SK-N-SH (cell line): ENCODE data around the gene PHF12. TPM values are rescaled to one million over a fixed set of nuclear protein-coding genes. Genes with fewer than 3 reads are reported as not detected.

Experiments
- CTCF ChIA-PET: fragments of 300-600, 350-600 bp; formaldehyde crosslinking; extraction: SDS; loops from one replicate; lab custom pipeline; 2021; lab: Yijun Ruan, JAX
- POLR2A ChIA-PET: fragments of 350-600 bp; sonication (Branson Sonifier 250); formaldehyde crosslinking; extraction: SDS; loops from one replicate; lab custom pipeline; 2020; ENCODE audit warnings: antibody characterized with exemption, inconsistent platforms; lab: Yijun Ruan, JAX
- DNase-seq: peaks from one replicate; pipeline ENCODE4 v3.0.0; 2012
- H2AFZ ChIP-seq: fragments of 200-600 bp; sonication (generic); 2 replicates; pipeline ENCODE4 v1.8.1; 2016; ENCODE audit warnings: antibody characterized with exemption, mild to moderate bottlenecking, low read depth
- H3F3A ChIP-seq: fragments of 200-600 bp; sonication (generic); replicated peaks from 2 replicates; pipeline ENCODE3; 2016; ENCODE audit warnings: antibody characterized with exemption, mild to moderate bottlenecking; ENCODE audit not compliant: insufficient read depth
- H3K27ac ChIP-seq, 2 experiments: fragments of 200-500 bp in 1 of 2; fragments of 200-600 bp in 1 of 2; sonication (Bioruptor generic) in 1 of 2; sonication (generic), shearing (Covaris generic) in 1 of 2; 2 replicates each; pipeline versions ENCODE4 v1.5.1 to v1.6.1; 2014 to 2016; ENCODE audit warnings: low read depth in 2 of 2, inconsistent platforms in 1 of 2, low read length in 1 of 2, mild to moderate bottlenecking in 1 of 2, mixed read lengths in 1 of 2
- H3K27me3 ChIP-seq: fragments of 200-600 bp; sonication (generic), shearing (Covaris generic); 2 replicates; pipeline ENCODE4 v1.6.1; 2016; ENCODE audit warnings: mixed run types; ENCODE audit not compliant: insufficient read depth
- H3K36me3 ChIP-seq, 2 experiments: fragments of 200-500 bp in 1 of 2; fragments of 200-600 bp in 1 of 2; sonication (Bioruptor generic) in 1 of 2; sonication (generic) in 1 of 2; replicated peaks in 1 of 2; 2 replicates each; pipeline versions ENCODE3 to v1.5.1; 2014 to 2016; ENCODE audit warnings: low read length in 1 of 2, mild to moderate bottlenecking in 1 of 2; ENCODE audit not compliant: insufficient read depth in 2 of 2, control insufficient read depth in 1 of 2
- H3K4me1 ChIP-seq, 2 experiments: fragments of 200-500 bp in 1 of 2; fragments of 200-600 bp in 1 of 2; sonication (Bioruptor generic) in 1 of 2; sonication (generic), shearing (Covaris generic) in 1 of 2; 2 replicates each; pipeline versions ENCODE4 v1.5.1 to v1.6.1; 2014 to 2016; ENCODE audit warnings: low read depth in 1 of 2, low read length in 1 of 2, mixed run types in 1 of 2; ENCODE audit not compliant: insufficient read depth in 2 of 2, control insufficient read depth in 1 of 2
- H3K4me2 ChIP-seq: fragments of 200-600 bp; sonication (generic), shearing (Covaris generic); 2 replicates; pipeline ENCODE4 v1.6.1; 2017; ENCODE audit warnings: mixed run types
- H3K4me3 ChIP-seq, 2 experiments: fragments of 200-500 bp in 1 of 2; fragments of 200-600 bp in 1 of 2; sonication (Bioruptor generic) in 1 of 2; sonication (generic), shearing (Covaris generic) in 1 of 2; 2 replicates each; pipeline versions ENCODE4 v1.5.1 to v1.8.1; 2014 to 2016; ENCODE audit warnings: low read depth in 2 of 2, inconsistent platforms in 1 of 2, low read length in 1 of 2, mild to moderate bottlenecking in 1 of 2, mixed read lengths in 1 of 2, moderate library complexity in 1 of 2
- H3K79me2 ChIP-seq: fragments of 200-600 bp; sonication (generic); 2 replicates; pipeline ENCODE4 v1.8.1; 2017; ENCODE audit warnings: mild to moderate bottlenecking; ENCODE audit not compliant: insufficient read depth
- H3K9ac ChIP-seq: fragments of 200-600 bp; sonication (generic); 2 replicates; pipeline ENCODE4 v1.6.1; 2017; ENCODE audit warnings: mixed run types
- H3K9me2 ChIP-seq: fragments of 200-600 bp; sonication (generic); 2 replicates; pipeline ENCODE4 v1.6.1; 2017; ENCODE audit warnings: mixed run types
- H3K9me3 ChIP-seq: fragments of 200-600 bp; sonication (generic); 2 replicates; pipeline ENCODE4 v1.6.1; 2017; ENCODE audit warnings: mixed run types, mild to moderate bottlenecking, moderate library complexity
- H4K20me1 ChIP-seq: fragments of 200-600 bp; sonication (generic); 2 replicates; pipeline ENCODE4 v1.6.1; 2017; ENCODE audit warnings: mild to moderate bottlenecking, mixed run types; ENCODE audit not compliant: insufficient read depth
- FOXM1 ChIP-seq: IDR thresholded peaks from 2 replicates; pipeline ENCODE4 v1.4.0; 2012; ENCODE audit warnings: low read depth, mild to moderate bottlenecking
- GABPA ChIP-seq: IDR thresholded peaks from 2 replicates; pipeline ENCODE4 v1.4.0; 2012; ENCODE audit warnings: low read depth, mild to moderate bottlenecking
- GATA2 ChIP-seq: sonication (generic); formaldehyde crosslinking; IDR thresholded peaks from 2 replicates; pipeline ENCODE4 v1.5.0; 2020; ENCODE audit warnings: mild to moderate bottlenecking, missing genetic modification reagents
- MXI1 ChIP-seq: IDR thresholded peaks from 2 replicates; pipeline ENCODE4 v1.6.1; 2012; ENCODE audit warnings: mild to moderate bottlenecking, low read depth, low read length, improper control_type of control experiment
- POLR2AphosphoS5 ChIP-seq: IDR thresholded peaks from 2 replicates; pipeline ENCODE4 v1.6.1; 2012; ENCODE audit warnings: low read depth, low read length
- RFX5 ChIP-seq: IDR thresholded peaks from 2 replicates; pipeline ENCODE4 v1.6.1; 2012; ENCODE audit warnings: mild to moderate bottlenecking, improper control_type of control experiment, low read length
- SMC3 ChIP-seq: IDR thresholded peaks from 2 replicates; pipeline ENCODE4 v1.6.1; 2012; ENCODE audit warnings: low read depth, low read length, improper control_type of control experiment
- TCF12 ChIP-seq: IDR thresholded peaks from 2 replicates; pipeline ENCODE4 v1.4.0; 2012
- WGBS: methylation state at CpG from one replicate; pipeline ENCODE4 v1.1.6; 2017; ENCODE audit warnings: low lambda C conversion rate; 5-methylcytosine and 5-hydroxymethylcytosine counted together
- polyA plus RNA-seq, 3 experiments: library from polyadenylated mRNA; depleted of rRNA; stranded (reverse); fragments of >200 nt; gene quantifications; 2 replicates each; pipeline ENCODE4 v1.2.3, GENCODE V29; 2012
- TF ChIP-seq, protein P1 (sequence below): IDR thresholded peaks from 2 replicates; pipeline ENCODE4 v1.6.1; 2012; ENCODE audit warnings: mild to moderate bottlenecking, low read depth, low read length, moderate library complexity
- TF ChIP-seq, protein P2 (sequence below): fragments of 200-600 bp; sonication (generic); IDR thresholded peaks from 2 replicates; pipeline ENCODE4 v1.6.1; 2017; ENCODE audit warnings: antibody characterized with exemption, mild to moderate bottlenecking, moderate library complexity
- TF ChIP-seq, protein P3 (sequence below): fragments of 150-350 bp; IDR thresholded peaks from 2 replicates; pipeline ENCODE4 v1.6.1; 2017; ENCODE audit warnings: antibody characterized with exemption, low read length, low read depth, borderline replicate concordance
- TF ChIP-seq, protein P4 (sequence below): IDR thresholded peaks from 2 replicates; pipeline ENCODE4 v1.4.0; 2012; ENCODE audit warnings: low read depth, borderline replicate concordance
- TF ChIP-seq, protein P5 (sequence below): fragments of 150-350 bp; IDR thresholded peaks from 2 replicates; pipeline ENCODE4 v1.6.1; 2016; ENCODE audit warnings: mild to moderate bottlenecking, low read depth, low read length

PHF12 gene
- polyA plus RNA-seq, 1 of the 3 experiments (the other 2 are of a cell fraction), result 24.0 TPM

DNA sequence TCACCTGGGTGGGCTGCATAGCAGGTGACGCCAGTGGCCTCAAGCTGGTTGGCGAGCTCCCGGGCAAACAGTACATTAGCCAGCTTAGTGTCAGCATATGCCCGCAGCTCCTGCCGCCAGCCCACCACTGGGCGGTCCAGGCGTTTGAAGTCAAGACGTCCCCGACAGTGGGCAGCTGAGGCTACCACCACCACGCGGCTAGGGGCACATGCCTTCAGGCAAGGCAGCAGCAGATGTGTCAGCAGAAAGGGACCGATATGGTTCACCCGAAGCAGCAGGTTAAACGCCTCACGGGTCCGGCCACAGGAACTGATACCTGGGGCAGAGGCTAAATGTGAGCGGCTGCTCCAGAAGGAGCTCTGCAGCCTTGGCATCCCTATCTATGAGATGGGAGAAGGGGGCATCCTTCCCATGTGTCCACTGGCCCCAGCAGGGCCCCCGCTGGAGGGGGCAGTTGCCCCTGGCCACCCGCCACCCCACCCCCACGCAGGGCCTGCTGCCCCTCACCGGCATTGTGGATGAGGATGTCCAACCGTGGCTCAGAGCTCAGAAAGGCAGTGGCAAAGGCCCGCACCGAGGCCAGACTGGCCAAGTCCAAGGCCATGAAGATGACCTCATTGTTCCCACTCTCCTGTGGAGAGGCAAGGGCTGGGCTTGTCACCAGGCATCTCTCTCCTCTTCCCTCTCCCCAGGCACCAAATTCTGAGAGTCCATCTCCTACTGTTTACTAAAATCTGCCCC is 50.2 kb downstream of the PHF12 start (continued):
- TF ChIP-seq, protein P1, sequence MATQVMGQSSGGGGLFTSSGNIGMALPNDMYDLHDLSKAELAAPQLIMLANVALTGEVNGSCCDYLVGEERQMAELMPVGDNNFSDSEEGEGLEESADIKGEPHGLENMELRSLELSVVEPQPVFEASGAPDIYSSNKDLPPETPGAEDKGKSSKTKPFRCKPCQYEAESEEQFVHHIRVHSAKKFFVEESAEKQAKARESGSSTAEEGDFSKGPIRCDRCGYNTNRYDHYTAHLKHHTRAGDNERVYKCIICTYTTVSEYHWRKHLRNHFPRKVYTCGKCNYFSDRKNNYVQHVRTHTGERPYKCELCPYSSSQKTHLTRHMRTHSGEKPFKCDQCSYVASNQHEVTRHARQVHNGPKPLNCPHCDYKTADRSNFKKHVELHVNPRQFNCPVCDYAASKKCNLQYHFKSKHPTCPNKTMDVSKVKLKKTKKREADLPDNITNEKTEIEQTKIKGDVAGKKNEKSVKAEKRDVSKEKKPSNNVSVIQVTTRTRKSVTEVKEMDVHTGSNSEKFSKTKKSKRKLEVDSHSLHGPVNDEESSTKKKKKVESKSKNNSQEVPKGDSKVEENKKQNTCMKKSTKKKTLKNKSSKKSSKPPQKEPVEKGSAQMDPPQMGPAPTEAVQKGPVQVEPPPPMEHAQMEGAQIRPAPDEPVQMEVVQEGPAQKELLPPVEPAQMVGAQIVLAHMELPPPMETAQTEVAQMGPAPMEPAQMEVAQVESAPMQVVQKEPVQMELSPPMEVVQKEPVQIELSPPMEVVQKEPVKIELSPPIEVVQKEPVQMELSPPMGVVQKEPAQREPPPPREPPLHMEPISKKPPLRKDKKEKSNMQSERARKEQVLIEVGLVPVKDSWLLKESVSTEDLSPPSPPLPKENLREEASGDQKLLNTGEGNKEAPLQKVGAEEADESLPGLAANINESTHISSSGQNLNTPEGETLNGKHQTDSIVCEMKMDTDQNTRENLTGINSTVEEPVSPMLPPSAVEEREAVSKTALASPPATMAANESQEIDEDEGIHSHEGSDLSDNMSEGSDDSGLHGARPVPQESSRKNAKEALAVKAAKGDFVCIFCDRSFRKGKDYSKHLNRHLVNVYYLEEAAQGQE, result no peak
- TF ChIP-seq, all 33 proteins: peak for 0

DNA sequence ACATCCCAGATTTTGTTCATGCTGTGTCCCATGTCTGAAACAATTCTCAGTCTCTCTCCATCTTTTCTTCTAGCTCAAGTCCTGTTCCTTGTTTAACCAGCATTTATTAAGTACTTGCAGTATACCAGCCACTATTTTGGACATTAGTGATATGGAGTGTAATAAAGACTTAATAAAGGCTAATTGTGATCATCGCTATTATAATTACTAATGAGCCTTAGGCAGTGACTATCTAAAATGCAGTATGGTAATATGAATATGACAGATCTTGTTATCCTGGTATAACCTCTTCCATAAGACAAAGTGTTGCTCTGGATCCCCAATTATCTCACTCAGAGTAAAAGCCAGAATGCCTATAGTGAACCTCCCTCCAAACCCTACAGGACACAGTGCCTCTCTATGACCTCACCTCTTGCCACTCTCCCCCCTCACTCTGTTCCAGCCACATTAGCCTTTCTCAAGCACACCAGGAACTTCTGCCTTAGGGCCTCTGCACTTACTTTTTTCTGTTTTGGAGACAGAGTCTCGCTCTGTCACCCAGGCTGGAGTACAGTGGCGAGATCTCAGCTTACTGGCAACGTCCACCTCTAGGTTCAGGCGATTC is 52.0 kb downstream of the PHF12 start:
- H3K4me2 ChIP-seq, result no peak overlapping the region
- 94% methylated on average over 5 of the region's 5 CpGs for WGBS
- no peaks in the 10 kb centered on the region for H3K27me3 ChIP-seq
- H3K36me3 ChIP-seq, result no peaks in the 10 kb centered on the region
- no peaks in the 10 kb centered on the region for H4K20me1 ChIP-seq
- peaks cover 33% of the 10 kb centered on the region for H3F3A ChIP-seq
- H3K9ac ChIP-seq, result no peak overlapping the region
- peaks cover 6 to 25% of the 10 kb centered on the region in 2 experiments; a peak in 2 of 4 replicates for H3K4me1 ChIP-seq
- no peak overlapping the region for H2AFZ ChIP-seq
- H3K4me3 ChIP-seq, result no peak overlapping the region
- H3K9me2 ChIP-seq, result no peaks in the 10 kb centered on the region
- H3K9me3 ChIP-seq, result no peaks in the 10 kb centered on the region
- POLR2A ChIA-PET, result no interaction called here
- TF ChIP-seq, protein P2, sequence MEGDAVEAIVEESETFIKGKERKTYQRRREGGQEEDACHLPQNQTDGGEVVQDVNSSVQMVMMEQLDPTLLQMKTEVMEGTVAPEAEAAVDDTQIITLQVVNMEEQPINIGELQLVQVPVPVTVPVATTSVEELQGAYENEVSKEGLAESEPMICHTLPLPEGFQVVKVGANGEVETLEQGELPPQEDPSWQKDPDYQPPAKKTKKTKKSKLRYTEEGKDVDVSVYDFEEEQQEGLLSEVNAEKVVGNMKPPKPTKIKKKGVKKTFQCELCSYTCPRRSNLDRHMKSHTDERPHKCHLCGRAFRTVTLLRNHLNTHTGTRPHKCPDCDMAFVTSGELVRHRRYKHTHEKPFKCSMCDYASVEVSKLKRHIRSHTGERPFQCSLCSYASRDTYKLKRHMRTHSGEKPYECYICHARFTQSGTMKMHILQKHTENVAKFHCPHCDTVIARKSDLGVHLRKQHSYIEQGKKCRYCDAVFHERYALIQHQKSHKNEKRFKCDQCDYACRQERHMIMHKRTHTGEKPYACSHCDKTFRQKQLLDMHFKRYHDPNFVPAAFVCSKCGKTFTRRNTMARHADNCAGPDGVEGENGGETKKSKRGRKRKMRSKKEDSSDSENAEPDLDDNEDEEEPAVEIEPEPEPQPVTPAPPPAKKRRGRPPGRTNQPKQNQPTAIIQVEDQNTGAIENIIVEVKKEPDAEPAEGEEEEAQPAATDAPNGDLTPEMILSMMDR, result no peak
- TF ChIP-seq SMC3 (no peak), GABPA (no peak), RFX5 (no peak), POLR2AphosphoS5 (no peak), TCF12 (no peak), GATA2 (CRISPR knock-in tag) (no peak), MXI1 (no peak), FOXM1 (no peak)
- TF ChIP-seq, protein P3, sequence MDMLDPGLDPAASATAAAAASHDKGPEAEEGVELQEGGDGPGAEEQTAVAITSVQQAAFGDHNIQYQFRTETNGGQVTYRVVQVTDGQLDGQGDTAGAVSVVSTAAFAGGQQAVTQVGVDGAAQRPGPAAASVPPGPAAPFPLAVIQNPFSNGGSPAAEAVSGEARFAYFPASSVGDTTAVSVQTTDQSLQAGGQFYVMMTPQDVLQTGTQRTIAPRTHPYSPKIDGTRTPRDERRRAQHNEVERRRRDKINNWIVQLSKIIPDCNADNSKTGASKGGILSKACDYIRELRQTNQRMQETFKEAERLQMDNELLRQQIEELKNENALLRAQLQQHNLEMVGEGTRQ, result no peak
- TF ChIP-seq, protein P4, sequence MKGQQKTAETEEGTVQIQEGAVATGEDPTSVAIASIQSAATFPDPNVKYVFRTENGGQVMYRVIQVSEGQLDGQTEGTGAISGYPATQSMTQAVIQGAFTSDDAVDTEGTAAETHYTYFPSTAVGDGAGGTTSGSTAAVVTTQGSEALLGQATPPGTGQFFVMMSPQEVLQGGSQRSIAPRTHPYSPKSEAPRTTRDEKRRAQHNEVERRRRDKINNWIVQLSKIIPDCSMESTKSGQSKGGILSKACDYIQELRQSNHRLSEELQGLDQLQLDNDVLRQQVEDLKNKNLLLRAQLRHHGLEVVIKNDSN, result no peak
- TF ChIP-seq, protein P5, sequence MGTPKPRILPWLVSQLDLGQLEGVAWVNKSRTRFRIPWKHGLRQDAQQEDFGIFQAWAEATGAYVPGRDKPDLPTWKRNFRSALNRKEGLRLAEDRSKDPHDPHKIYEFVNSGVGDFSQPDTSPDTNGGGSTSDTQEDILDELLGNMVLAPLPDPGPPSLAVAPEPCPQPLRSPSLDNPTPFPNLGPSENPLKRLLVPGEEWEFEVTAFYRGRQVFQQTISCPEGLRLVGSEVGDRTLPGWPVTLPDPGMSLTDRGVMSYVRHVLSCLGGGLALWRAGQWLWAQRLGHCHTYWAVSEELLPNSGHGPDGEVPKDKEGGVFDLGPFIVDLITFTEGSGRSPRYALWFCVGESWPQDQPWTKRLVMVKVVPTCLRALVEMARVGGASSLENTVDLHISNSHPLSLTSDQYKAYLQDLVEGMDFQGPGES, result no peak
- TF ChIP-seq, all 33 proteins: peak for 0
- CTCF ChIA-PET, result interaction anchor here (0.5 to 9.0 kb wide), 6 partner anchors 9 to 172 kb away, joined by 3 to 95 read pairs (median 6); partner anchors contain the start of genes FAM222B and TLCD1
- H3K27ac ChIP-seq, result no peak overlapping the region
- no peak for DNase-seq
- peaks cover 47% of the 10 kb centered on the region for H3K79me2 ChIP-seq
